ENCODE results near the gene SUGP2. TPM values are rescaled to one million over a fixed set of nuclear protein-coding genes. Genes with fewer than 3 reads are reported as not detected.

SUGP2 gene
- total RNA-seq, 1 experiment from 2014 or later, result 48.9 TPM

GRCh38 chr19:19059837-19060611, 26.7 kb upstream of the SUGP2 start:
- Histone ChIP-seq H3K36me3 (ENCODE audit: low read depth, low read length) (peaks cover 15% of the 10 kb centered on the region; the same call in 1 of the 2 replicates), H2AFZ (ENCODE audit: low read length) (no peak overlapping the region), H3K9me2 (replicated peaks; ENCODE audit: low read length) (no peaks in the 10 kb centered on the region), H3K27ac (ENCODE audit: low read length) (no peak overlapping the region), H4K20me1 (ENCODE audit: low read length) (no peaks in the 10 kb centered on the region), H3K27me3 (ENCODE audit: low read length) (no peaks in the 10 kb centered on the region), H3K79me2 (ENCODE audit: low read length) (no peaks in the 10 kb centered on the region), H3K9me3 (ENCODE audit: low read length) (no peaks in the 10 kb centered on the region), H3F3A (ENCODE audit: low read length, unreplicated experiment) (no peaks in the 10 kb centered on the region), H3K9ac (ENCODE audit: low read length) (no peak overlapping the region), H3K4me3 (ENCODE audit: low read length) (no peak overlapping the region), H3K4me2 (ENCODE audit: low read length) (no peak overlapping the region), H3K4me1 (ENCODE audit: insufficient read depth, low read length) (peaks cover 23% of the 10 kb centered on the region)
- TF ChIP-seq CTCF (conservative IDR thresholded peaks at IDR 0.05; ENCODE audit: low read depth, low read length) (no peak), EZH2phosphoT487 (IDR thresholded peaks at IDR 0.05; ENCODE audit: borderline replicate concordance, low read length) (no peak), EZH2 (IDR thresholded peaks at IDR 0.05; ENCODE audit: low read length, unreplicated experiment) (no peak)
- CTCF ChIA-PET, result no interaction called here
- intact Hi-C loops (cut with micrococcal nuclease), result no loop called here
- ATAC-seq (no peak), DNase-seq (no peak)
- POLR2A ChIA-PET (ENCODE audit: unreplicated experiment), result no interaction called here
- BruUV-seq (replicated peaks), result no TSS peak

- ChIA-PET POLR2A (ENCODE audit: unreplicated experiment) (no interaction called here), CTCF (no interaction called here)
- Histone ChIP-seq H3F3A (ENCODE audit: low read length, unreplicated experiment) (no peaks in the 10 kb centered on the region), H3K4me1 (ENCODE audit: insufficient read depth, low read length) (peaks cover 18% of the 10 kb centered on the region), H3K4me2 (ENCODE audit: low read length) (no peak overlapping the region), H3K4me3 (ENCODE audit: low read length) (no peak overlapping the region), H3K9me3 (ENCODE audit: low read length) (no peaks in the 10 kb centered on the region), H3K79me2 (ENCODE audit: low read length) (no peaks in the 10 kb centered on the region), H4K20me1 (ENCODE audit: low read length) (no peaks in the 10 kb centered on the region), H2AFZ (ENCODE audit: low read length) (no peak overlapping the region), H3K9ac (ENCODE audit: low read length) (no peak overlapping the region), H3K27me3 (ENCODE audit: low read length) (no peaks in the 10 kb centered on the region), H3K9me2 (replicated peaks; ENCODE audit: low read length) (no peaks in the 10 kb centered on the region), H3K27ac (ENCODE audit: low read length) (no peak overlapping the region), H3K36me3 (ENCODE audit: low read depth, low read length) (peaks cover 22% of the 10 kb centered on the region; the same call in 1 of the 2 replicates)
- no peak for TF ChIP-seq CTCF (conservative IDR thresholded peaks at IDR 0.05; ENCODE audit: low read depth, low read length)
- TF ChIP-seq EZH2phosphoT487 (IDR thresholded peaks at IDR 0.05; ENCODE audit: borderline replicate concordance, low read length), result no peak
- no peak for TF ChIP-seq EZH2 (IDR thresholded peaks at IDR 0.05; ENCODE audit: low read length, unreplicated experiment)
- intact Hi-C loops (cut with micrococcal nuclease), result no loop called here
- DNase-seq (no peak), ATAC-seq (no peak)
- BruUV-seq (replicated peaks), result no TSS peak
These were observed 25.9 kb upstream of the SUGP2 start for GRCh38 chr19:19059018-19059836.

Data from PC-3 (cell line).